Measurements from ENCODE around the gene TMPRSS7.

Gene TMPRSS7

DNA sequence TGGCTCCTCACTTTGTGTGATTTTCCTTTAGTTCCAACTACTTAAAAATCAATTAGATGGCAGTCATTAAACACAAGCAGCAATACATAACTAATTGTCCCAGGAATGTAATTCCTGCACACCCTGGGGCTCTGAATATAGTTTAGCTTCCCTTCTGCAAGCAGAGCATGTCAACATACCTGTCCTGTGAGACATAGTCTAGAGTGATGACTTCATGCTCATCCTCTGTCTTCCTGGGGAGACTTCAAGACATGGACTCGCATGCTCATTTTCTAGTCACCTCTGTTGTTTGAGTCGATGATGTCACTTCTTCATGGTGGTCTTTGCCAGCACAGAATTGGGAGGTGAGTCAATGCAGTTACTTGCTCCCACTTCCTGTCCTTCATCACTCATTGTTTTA, 67.4 kb downstream of the TMPRSS7 start:
- DNase-seq, result no peak

- DNase-seq, result no peak
These were observed 70.2 kb downstream of the TMPRSS7 start for GRCh38 chr3:112104774-112105173.

DNA sequence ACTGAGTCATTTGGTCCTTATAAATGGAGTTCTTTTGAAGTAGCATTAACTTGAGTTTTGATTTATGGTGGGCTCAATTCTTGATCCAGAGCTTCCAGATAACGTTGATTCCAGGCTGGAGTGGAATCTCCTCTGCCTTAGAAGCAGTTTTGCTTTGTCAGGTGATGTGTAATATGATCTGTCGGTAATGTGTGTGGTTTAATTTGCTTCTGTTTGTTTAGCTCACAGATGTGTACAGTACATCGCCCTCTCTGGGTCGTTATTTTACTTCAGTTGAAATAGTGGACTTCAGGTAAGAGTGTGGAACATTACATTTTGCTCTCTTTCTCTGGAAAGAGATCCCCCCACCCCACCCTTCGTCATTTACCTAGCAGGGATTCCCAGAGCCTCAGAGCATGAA, 74.8 kb downstream of the TMPRSS7 start:
- peak; percentile 17 for DNase-seq

DNA sequence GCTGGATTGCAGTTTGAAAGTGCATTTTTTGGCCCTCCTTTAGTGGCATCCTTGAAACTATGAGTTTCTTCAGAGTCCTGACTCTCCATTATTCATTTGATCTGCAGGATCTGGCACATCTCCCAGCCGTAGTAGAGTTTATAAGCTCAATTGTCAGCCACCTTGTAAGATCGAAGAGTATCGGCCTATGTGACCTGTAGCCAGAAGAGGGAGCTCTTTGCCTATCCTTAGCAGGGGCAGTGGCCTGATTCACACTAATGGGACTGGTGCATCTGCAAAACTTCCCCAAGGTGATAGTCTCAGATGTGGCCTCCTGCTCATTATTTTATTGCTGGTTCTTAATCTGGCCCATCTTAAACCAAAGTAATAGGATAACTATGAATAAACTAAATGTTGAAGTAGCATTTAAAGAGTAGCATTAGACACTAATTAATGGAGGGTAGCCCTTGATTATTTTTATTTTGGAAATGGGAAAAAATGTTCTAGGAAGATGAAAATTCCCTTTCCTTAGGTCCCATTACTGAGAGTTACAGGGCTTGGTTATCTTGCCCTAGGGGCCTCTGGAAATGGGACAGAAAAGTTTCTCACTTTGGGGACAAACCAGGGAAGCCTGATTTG, 77.4 kb downstream of the TMPRSS7 start:
- DNase-seq, result peak; percentile 40

GRCh38 chr3:112114576-112115160, 80.1 kb downstream of the TMPRSS7 start:
- DNase-seq, result no peak

- DNase-seq, result no peak
These were observed 80.7 kb downstream of the TMPRSS7 start for GRCh38 chr3:112115161-112115739.

GRCh38 chr3:112115806-112116383, 81.4 kb downstream of the TMPRSS7 start:
- no peak for DNase-seq

GRCh38 chr3:112116748-112117186, 82.2 kb downstream of the TMPRSS7 start:
- DNase-seq, result no peak

DNA sequence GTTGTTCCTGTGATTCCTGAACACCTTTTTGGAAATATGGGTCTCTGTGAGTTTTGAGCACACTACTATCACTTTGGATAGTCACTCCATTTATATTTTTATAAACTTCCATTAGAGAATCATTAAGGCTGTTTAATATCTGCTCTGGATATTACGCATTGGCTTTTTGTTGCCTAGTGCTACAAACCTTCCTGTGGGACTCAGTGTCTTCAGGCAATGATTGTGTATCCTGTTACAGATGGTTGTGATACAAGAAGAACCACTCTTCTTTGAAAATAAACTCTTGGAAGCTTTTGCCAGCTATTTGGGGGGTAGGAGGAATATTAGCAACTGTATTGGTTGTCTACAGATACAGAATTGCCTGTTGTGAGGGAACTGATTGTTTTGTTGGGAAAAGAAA, 82.9 kb downstream of the TMPRSS7 start:
- no peak for DNase-seq

- no peak for DNase-seq
These were observed 83.5 kb downstream of the TMPRSS7 start for GRCh38 chr3:112117841-112118571.

DNA sequence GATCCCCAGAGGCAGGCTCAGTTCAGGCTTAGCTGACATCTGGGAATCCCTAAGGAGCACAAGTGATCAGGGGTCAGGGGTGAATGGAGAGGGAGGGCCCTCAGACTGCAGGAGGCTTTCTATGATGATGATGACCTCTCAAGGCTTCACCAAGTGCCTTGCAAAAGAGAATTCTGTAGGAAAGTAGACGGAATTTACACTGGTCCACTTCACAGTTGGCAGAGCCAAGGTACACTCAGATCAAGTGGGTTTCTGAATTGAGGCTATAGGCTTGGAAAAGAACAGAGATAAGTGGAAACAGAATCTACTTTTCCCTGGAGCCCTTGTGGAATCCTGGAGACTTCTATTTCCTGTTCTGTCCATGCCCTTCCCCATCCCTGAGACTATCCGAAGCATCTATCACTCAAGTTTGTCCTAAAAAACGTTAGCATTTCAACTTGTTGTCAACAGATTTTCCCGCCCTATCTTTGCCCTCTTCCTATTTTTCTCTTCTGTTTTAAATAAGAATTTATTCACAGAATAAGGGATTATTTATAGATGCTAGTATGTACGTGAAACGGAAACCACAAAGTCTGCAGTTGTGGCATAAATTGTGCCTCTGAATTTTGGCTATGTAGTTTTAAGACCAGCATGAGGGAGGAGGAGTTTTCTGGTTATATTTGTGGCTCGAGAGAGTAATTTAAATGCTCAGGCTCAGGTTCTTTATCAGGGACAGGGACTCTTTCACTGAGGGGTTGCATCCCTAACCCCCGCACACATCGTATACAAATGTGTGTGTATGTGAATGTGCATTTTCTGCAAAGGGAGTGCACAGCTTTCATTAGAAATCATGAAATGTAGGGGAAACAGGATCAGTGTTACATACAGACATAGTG, 85.7 kb downstream of the TMPRSS7 start:
- DNase-seq, result no peak

DNA sequence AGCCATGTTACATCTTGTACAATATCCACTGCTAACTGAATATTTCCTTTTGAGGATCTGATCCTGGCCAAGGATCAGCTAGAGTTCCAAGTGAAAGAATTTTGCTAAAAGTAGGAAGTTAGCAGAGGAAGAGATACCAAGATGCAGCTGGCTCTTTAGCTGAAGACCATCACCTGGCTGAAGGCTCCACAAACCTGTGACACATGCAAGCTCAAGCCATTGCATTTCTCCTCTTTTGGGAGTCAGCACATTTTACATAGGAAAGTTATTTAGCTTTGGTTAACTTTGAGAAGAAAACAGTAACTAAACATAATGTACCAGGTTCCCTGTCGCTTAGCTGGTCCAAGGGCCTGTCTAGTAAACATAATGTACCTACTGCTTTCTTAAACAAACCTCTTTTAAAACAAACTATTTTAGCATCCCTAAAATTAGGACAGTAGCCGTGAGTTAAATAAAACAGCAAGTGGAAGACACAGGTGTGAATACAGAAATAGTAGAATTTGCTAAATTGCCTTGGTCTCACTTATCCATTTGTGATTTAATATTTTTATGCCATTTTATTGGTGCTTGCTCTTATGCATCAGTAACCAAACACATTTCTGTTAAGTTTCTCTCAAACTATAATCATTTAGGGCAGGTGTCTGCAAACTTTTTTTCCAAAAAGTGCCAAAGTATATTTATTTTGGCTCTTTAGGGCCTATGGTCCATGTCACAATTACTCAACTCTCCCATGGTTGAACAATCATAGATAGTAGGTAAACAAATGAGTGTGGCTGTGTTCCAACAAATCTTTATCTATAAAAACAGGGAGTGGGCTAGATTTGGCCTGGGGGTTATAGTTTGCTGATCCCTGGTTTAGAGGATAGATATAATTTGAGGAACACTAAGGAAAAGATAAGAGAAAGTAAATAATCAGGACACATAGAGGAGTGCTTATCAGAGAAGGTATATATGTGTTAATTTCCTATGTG, 87.3 kb downstream of the TMPRSS7 start:
- DNase-seq, result no peak

GRCh38 chr3:112122870-112123269, 88.3 kb downstream of the TMPRSS7 start:
- DNase-seq, result no peak

- no peak for DNase-seq
These were observed 89.0 kb downstream of the TMPRSS7 start for GRCh38 chr3:112123548-112123947.

DNA sequence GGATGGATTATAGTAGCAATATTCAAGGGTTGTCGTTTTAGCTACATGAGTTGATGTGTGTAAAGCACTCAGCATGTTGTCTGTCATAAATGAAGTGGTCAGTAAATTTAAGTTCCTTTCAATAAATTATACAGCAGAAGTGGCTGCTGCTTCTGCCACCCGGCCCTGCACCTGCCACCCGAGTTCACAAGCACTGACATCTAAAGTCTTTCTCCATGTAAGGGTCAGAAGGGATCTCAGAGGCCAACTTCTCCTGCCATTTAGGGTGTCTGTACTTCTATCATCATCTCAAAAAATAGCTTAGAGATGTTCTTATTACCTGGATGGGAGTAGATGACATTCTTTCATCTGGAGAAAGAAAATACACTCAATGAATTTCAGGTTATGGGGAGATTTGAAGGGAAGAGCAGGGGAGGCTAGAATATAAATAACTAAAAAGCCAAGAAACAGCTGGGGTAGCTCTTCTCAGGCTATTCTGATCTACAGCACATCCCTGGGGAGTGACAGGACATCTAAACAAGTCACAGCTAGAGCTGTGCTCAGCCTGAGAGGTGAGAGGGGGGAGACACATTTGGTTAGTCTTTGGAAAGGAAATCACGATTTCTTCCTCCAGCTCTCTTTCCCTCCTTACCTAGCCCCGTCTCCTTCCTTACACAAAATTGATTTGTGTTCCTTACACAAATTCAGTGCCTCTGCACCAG, 90.5 kb downstream of the TMPRSS7 start:
- no peak for DNase-seq

DNA sequence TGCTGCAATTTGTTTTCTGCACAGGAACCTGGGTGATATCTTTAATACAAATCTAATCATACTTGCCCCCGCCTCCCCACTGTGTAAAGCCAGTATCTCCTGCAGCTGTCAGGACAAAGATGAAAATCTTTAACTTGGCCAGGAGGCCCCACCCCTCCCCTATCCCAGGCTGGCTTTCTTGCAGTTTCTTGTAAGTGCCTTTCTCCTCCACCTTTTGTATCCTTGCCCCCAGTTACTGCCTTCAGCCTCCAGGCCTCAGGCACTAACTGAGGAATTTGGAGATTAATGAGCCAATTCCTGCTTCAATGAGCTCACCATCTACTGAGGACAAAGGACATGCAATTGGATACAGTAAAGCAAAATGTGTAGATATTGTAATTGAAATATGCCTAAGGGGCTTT, 92.0 kb downstream of the TMPRSS7 start:
- DNase-seq, result no peak

GRCh38 chr3:112127522-112128494, 93.3 kb downstream of the TMPRSS7 start:
- no peak for DNase-seq

GRCh38 chr3:112128843-112129727, 94.5 kb downstream of the TMPRSS7 start:
- DNase-seq, result no peak
